Lung (tissue), 12 donors: Measurements from ENCODE around the gene PARD3. TPM values are rescaled to one million over a fixed set of nuclear protein-coding genes. Genes with fewer than 3 reads are reported as not detected.
A peak's percentile ranks its signal among the peaks of the same experiment; 100 is the strongest.

Experiments used
- ATAC-seq: fragments of 200-7000 bp; cut with Tn5 transposase; one replicate; pipeline ENCODE4 v1.9.1; 2020; ENCODE audit warnings: moderate number of reproducible peaks; ENCODE audit not compliant: insufficient read depth, low FRiP score
- DNase-seq, 3 donors: peaks; one replicate each; pipeline ENCODE4 v3.0.0-alpha.2; 2013 to 2017
- H3K27ac ChIP-seq, 2 donors: one replicate each; pipeline ENCODE4 v1.5.1; 2013; ENCODE audit warnings: mild to moderate bottlenecking in 2 of 2, moderate library complexity in 2 of 2, control low read depth in 1 of 2, inconsistent platforms in 1 of 2, low read depth in 1 of 2, low read length in 1 of 2
- H3K27me3 ChIP-seq, 3 donors: one replicate each; pipeline ENCODE4 v1.5.1; 2013; ENCODE audit warnings: low read length in 2 of 3; ENCODE audit not compliant: control insufficient read depth in 3 of 3, insufficient read depth in 3 of 3
- H3K36me3 ChIP-seq, 4 donors: one replicate each; pipeline ENCODE4 v1.5.1; 2013; ENCODE audit warnings: low read length in 4 of 4, mild to moderate bottlenecking in 1 of 4, moderate library complexity in 1 of 4; ENCODE audit not compliant: control insufficient read depth in 4 of 4, insufficient read depth in 4 of 4
- H3K4me1 ChIP-seq, 5 donors: one replicate each; pipeline ENCODE4 v1.5.1; 2013; ENCODE audit warnings: low read length in 5 of 5, mild to moderate bottlenecking in 2 of 5, moderate library complexity in 1 of 5; ENCODE audit not compliant: control insufficient read depth in 5 of 5, insufficient read depth in 5 of 5
- H3K4me3 ChIP-seq: one replicate; pipeline ENCODE4 v1.5.1; 2013; ENCODE audit warnings: mild to moderate bottlenecking, control low read depth, moderate library complexity
- H3K9ac ChIP-seq, 2 donors: one replicate each; pipeline ENCODE4 v1.5.1; 2013; ENCODE audit warnings: low read length in 2 of 2, control low read depth in 1 of 2; ENCODE audit not compliant: insufficient read depth in 1 of 2
- H3K9me3 ChIP-seq, 4 donors: one replicate each; pipeline ENCODE4 v1.5.1; 2013; ENCODE audit warnings: low read length in 3 of 4, mild to moderate bottlenecking in 1 of 4, moderate library complexity in 1 of 4; ENCODE audit not compliant: control insufficient read depth in 4 of 4, insufficient read depth in 3 of 4
- CTCF ChIP-seq: IDR thresholded peaks from 2 replicates; pipeline ENCODE4 v1.5.1; 2012; ENCODE audit warnings: mild to moderate bottlenecking; ENCODE audit errors: control extremely low read depth, extremely low read depth
- WGBS, 2 donors: extraction: QIAGEN DNeasy Blood & Tissue Kit; methylation state at CpG; one replicate each; pipeline ENCODE4 v1.1.7; 2013; 5-methylcytosine and 5-hydroxymethylcytosine counted together
- polyA plus RNA-seq, 2 donors: library from polyadenylated mRNA; stranded (reverse); fragments of 200-250 nt; gene quantifications; one replicate each; pipeline ENCODE4 v1.2.1, GENCODE V29; 2013
- total RNA-seq, 2 donors: library from RNA; depleted of rRNA in 1 of 2; stranded (reverse); fragments of >200 nt in 1 of 2; gene quantifications; one replicate each; pipeline ENCODE4 v1.2.1, GENCODE V29; 2014 to 2021
- donor health status: control.
- donor health status: control.
- donor health status: Bipolar disorder and iron deficiency.
- donor health status: healthy.
- donor health status: DM: yes; HTN: yes; CAD: no.

The PARD3 gene
- total and polyA plus RNA-seq, 4 donors = 10.3 to 69.2 (median 27.6) TPM

- no peak for ATAC-seq
- 84 to 87% methylated on average over 4 of the region's 4 CpGs for WGBS, 2 donors
Observed at GRCh38 chr10:34771525-34771924, 43.6 kb downstream of the PARD3 start.

GRCh38 chr10:34771106-34771505 is 44.0 kb downstream of the PARD3 start:
- Histone ChIP-seq H3K9ac (no peak overlapping the region), H3K36me3 (no peaks in the 10 kb centered on the region)

More at GRCh38 chr10:34771525-34771924, 43.6 kb downstream of the PARD3 start:
- no peaks in the 10 kb centered on the region for H3K27me3 ChIP-seq
- H3K9me3 ChIP-seq = no peaks in the 10 kb centered on the region
- H3K36me3 ChIP-seq = no peaks in the 10 kb centered on the region
- H3K9ac ChIP-seq = no peak overlapping the region
- TF ChIP-seq CTCF = no peak
- peaks cover 8 to 32% (median 11%) of the 10 kb centered on the region in 5 donors for H3K4me1 ChIP-seq
- H3K4me3 ChIP-seq = no peak overlapping the region
- no peak overlapping the region for H3K27ac ChIP-seq
- DNase-seq = no peak

GRCh38 chr10:34769899-34770298 is 45.2 kb downstream of the PARD3 start:
- no peak for TF ChIP-seq CTCF
- no peak overlapping the region for H3K27ac ChIP-seq
- H3K4me3 ChIP-seq = no peak overlapping the region
- H3K4me1 ChIP-seq = peaks cover 8 to 41% (median 15%) of the 10 kb centered on the region in 5 donors
- H3K27me3 ChIP-seq = no peaks in the 10 kb centered on the region
- no peak for DNase-seq
- no peaks in the 10 kb centered on the region for H3K36me3 ChIP-seq
- WGBS, 2 donors = 40 to 48% methylated on average over 2 of the region's 2 CpGs
- H3K9ac ChIP-seq = no peak overlapping the region
- no peak for ATAC-seq
- H3K9me3 ChIP-seq = no peaks in the 10 kb centered on the region

More at GRCh38 chr10:34771106-34771505, 44.0 kb downstream of the PARD3 start:
- peaks cover 8 to 36% (median 9%) of the 10 kb centered on the region in 5 donors for H3K4me1 ChIP-seq
- no peaks in the 10 kb centered on the region for H3K9me3 ChIP-seq
- ATAC-seq = no peak
- TF ChIP-seq CTCF = no peak
- H3K27me3 ChIP-seq = no peaks in the 10 kb centered on the region
- no peak overlapping the region for H3K4me3 ChIP-seq
- H3K27ac ChIP-seq = no peak overlapping the region
- no peak for DNase-seq
- 71 to 76% methylated on average over 3 of the region's 3 CpGs for WGBS, 2 donors

GRCh38 chr10:34768972-34769330 is 46.1 kb downstream of the PARD3 start:
- no peak overlapping the region for H3K4me3 ChIP-seq

More at GRCh38 chr10:34768972-34769330, 46.1 kb downstream of the PARD3 start:
- no peaks in the 10 kb centered on the region for H3K9me3 ChIP-seq
- no peak for ATAC-seq
- H3K9ac ChIP-seq = no peak overlapping the region
- WGBS, 2 donors = 83 to 87% methylated on average over 8 of the region's 8 CpGs
- no peak for DNase-seq
- no peaks in the 10 kb centered on the region for H3K36me3 ChIP-seq
- H3K4me1 ChIP-seq = peaks cover 8 to 41% (median 18%) of the 10 kb centered on the region in 5 donors
- H3K27ac ChIP-seq = peak overlapping the region in 1 of 2 donors; percentile 40
- no peak for TF ChIP-seq CTCF
- H3K27me3 ChIP-seq = no peaks in the 10 kb centered on the region
